IMR-90 (cell line): ENCODE data around the gene AKR1C4. TPM values are rescaled to one million over a fixed set of nuclear protein-coding genes. Genes with fewer than 3 reads are reported as not detected.

Source experiments
- ATAC-seq: fragments of 200-7000 bp; cut with Tn5 transposase; 2 replicates; pipeline ENCODE4 v1.9.1; 2020; ENCODE audit warnings: low read depth, mild to moderate bottlenecking, moderate library complexity
- BruUV-seq: library from RNA; stranded (reverse); fragments of 400-500 nt; replicated peaks from 2 replicates; lab custom pipeline; 2021; lab: Mats Ljungman, UMichigan
- CTCF ChIA-PET: fragments of 300-600 bp; formaldehyde crosslinking; extraction: SDS; loops from one replicate; lab custom pipeline; 2021; ENCODE audit warnings: antibody characterized with exemption; lab: Yijun Ruan, JAX
- POLR2A ChIA-PET: fragments of 300-600 bp; sonication (Branson Sonifier 250); formaldehyde crosslinking; loops from one replicate; lab custom pipeline; 2022; ENCODE audit warnings: antibody characterized with exemption; ENCODE audit not compliant: unreplicated experiment; lab: Charles Lee
- DNase-seq: peaks from one replicate; pipeline ENCODE4 v3.0.0; 2013
- H2AFZ ChIP-seq: replicated peaks from 2 replicates; pipeline ENCODE3; 2013; ENCODE audit warnings: low read length, mild to moderate bottlenecking; ENCODE audit not compliant: poor library complexity
- H2AK5ac ChIP-seq: 2 replicates; pipeline ENCODE4 v1.6.1; 2013; ENCODE audit warnings: low read depth, low read length, inconsistent platforms
- H2AK9ac ChIP-seq: replicated peaks from 2 replicates; pipeline ENCODE3; 2013; ENCODE audit warnings: mild to moderate bottlenecking, low read depth, low read length, moderate library complexity; ENCODE audit not compliant: poor library complexity
- H2BK120ac ChIP-seq: 2 replicates; pipeline ENCODE4 v1.6.1; 2013; ENCODE audit warnings: low read depth, low read length, inconsistent platforms
- H2BK15ac ChIP-seq: 3 replicates; pipeline ENCODE4 v1.6.1; 2013; ENCODE audit warnings: low read depth, low read length, inconsistent platforms
- H2BK20ac ChIP-seq: 2 replicates; pipeline ENCODE4 v1.6.1; 2013; ENCODE audit warnings: low read depth, mild to moderate bottlenecking, inconsistent platforms, low read length, moderate library complexity
- H2BK5ac ChIP-seq: 2 replicates; pipeline ENCODE4 v1.6.1; 2013; ENCODE audit warnings: mild to moderate bottlenecking, low read depth, low read length, inconsistent platforms; ENCODE audit not compliant: poor library complexity, severe bottlenecking
- H3K14ac ChIP-seq: replicated peaks from 2 replicates; pipeline ENCODE4 v1.6.1; 2013; ENCODE audit warnings: low read depth, low read length, inconsistent platforms
- H3K18ac ChIP-seq: 2 replicates; pipeline ENCODE4 v1.6.1; 2013; ENCODE audit warnings: low read depth, low read length, control low read depth
- H3K23ac ChIP-seq: 2 replicates; pipeline ENCODE4 v1.6.1; 2013; ENCODE audit warnings: low read depth, low read length, inconsistent platforms
- H3K27ac ChIP-seq: 2 replicates; pipeline ENCODE4 v1.5.1; 2013; ENCODE audit warnings: mild to moderate bottlenecking, control low read depth, low read length; ENCODE audit not compliant: insufficient read depth
- H3K27me3 ChIP-seq: 2 replicates; pipeline ENCODE4 v1.6.1; 2013; ENCODE audit warnings: low read length; ENCODE audit not compliant: control insufficient read depth, insufficient read depth
- H3K36me3 ChIP-seq: 2 replicates; pipeline ENCODE4 v1.6.1; 2013; ENCODE audit warnings: low read length, mixed read lengths; ENCODE audit not compliant: control insufficient read depth, insufficient read depth
- H3K4ac ChIP-seq: 2 replicates; pipeline ENCODE4 v1.6.1; 2013; ENCODE audit warnings: low read depth, low read length, inconsistent platforms
- H3K4me1 ChIP-seq: 2 replicates; pipeline ENCODE4 v1.6.1; 2013; ENCODE audit warnings: low read length, mixed read lengths; ENCODE audit not compliant: control insufficient read depth, insufficient read depth
- H3K4me2 ChIP-seq: 2 replicates; pipeline ENCODE4 v1.6.1; 2013; ENCODE audit warnings: low read depth, mild to moderate bottlenecking, control low read depth, low read length, moderate library complexity
- H3K4me3 ChIP-seq: 2 replicates; pipeline ENCODE4 v1.5.1; 2013; ENCODE audit warnings: low read depth, mild to moderate bottlenecking, control low read depth, low read length, moderate library complexity; ENCODE audit not compliant: insufficient read depth
- H3K56ac ChIP-seq: 2 replicates; pipeline ENCODE4 v1.6.1; 2013; ENCODE audit warnings: low read length, inconsistent platforms; ENCODE audit not compliant: insufficient read depth; ENCODE audit errors: extremely low read depth
- H3K79me1 ChIP-seq, 2 experiments: 2 replicates each; pipeline ENCODE4 v1.6.1; 2013; ENCODE audit warnings: low read length in 2 of 2, inconsistent platforms in 1 of 2, low read depth in 1 of 2
- H3K9ac ChIP-seq: 2 replicates; pipeline ENCODE4 v1.6.1; 2013; ENCODE audit warnings: low read depth, low read length, control low read depth
- H3K9me1 ChIP-seq: 2 replicates; pipeline ENCODE4 v1.6.1; 2013; ENCODE audit warnings: low read length, inconsistent platforms; ENCODE audit not compliant: insufficient read depth
- H3K9me3 ChIP-seq: 2 replicates; pipeline ENCODE4 v1.6.1; 2013; ENCODE audit warnings: low read length; ENCODE audit not compliant: control insufficient read depth, insufficient read depth
- H4K20me1 ChIP-seq: 2 replicates; pipeline ENCODE4 v1.6.1; 2013; ENCODE audit warnings: low read length, inconsistent platforms; ENCODE audit not compliant: insufficient read depth
- H4K5ac ChIP-seq: 2 replicates; pipeline ENCODE4 v1.6.1; 2013; ENCODE audit warnings: mild to moderate bottlenecking, low read depth, low read length, control low read depth
- H4K8ac ChIP-seq, 2 experiments: 2 replicates each; pipeline ENCODE4 v1.6.1; 2013; ENCODE audit warnings: low read depth in 2 of 2, low read length in 2 of 2, control low read depth in 1 of 2, inconsistent platforms in 1 of 2
- H4K91ac ChIP-seq: 2 replicates; pipeline ENCODE4 v1.6.1; 2013; ENCODE audit warnings: low read depth, low read length, inconsistent platforms; ENCODE audit not compliant: insufficient read depth
- BHLHE40 ChIP-seq: fragments of 150-350 bp; IDR thresholded peaks from 2 replicates; pipeline ENCODE4 v1.6.1; 2016; ENCODE audit warnings: mild to moderate bottlenecking, low read depth, low read length
- CEBPB ChIP-seq: IDR thresholded peaks from 2 replicates; pipeline ENCODE4 v1.6.1; 2012; ENCODE audit warnings: low read depth, low read length, improper control_type of control experiment
- CHD1 ChIP-seq: IDR thresholded peaks from 2 replicates; pipeline ENCODE4 v1.6.1; 2012; ENCODE audit warnings: low read depth, low read length, improper control_type of control experiment
- FOS ChIP-seq: fragments of 150-350 bp; IDR thresholded peaks from 2 replicates; pipeline ENCODE4 v1.6.1; 2016; ENCODE audit warnings: low read depth, low read length
- MAFK ChIP-seq: IDR thresholded peaks from 2 replicates; pipeline ENCODE4 v1.6.1; 2012; ENCODE audit warnings: low read depth, low read length, improper control_type of control experiment
- MAZ ChIP-seq: IDR thresholded peaks from 2 replicates; pipeline ENCODE4 v1.6.1; 2012; ENCODE audit warnings: low read depth, mild to moderate bottlenecking, low read length, improper control_type of control experiment, moderate library complexity, borderline replicate concordance
- MXI1 ChIP-seq: IDR thresholded peaks from 2 replicates; pipeline ENCODE4 v1.6.1; 2012; ENCODE audit warnings: low read depth, mild to moderate bottlenecking, low read length, moderate library complexity, borderline replicate concordance
- NFE2L2 ChIP-seq: fragments of 150-350 bp; IDR thresholded peaks from 2 replicates; pipeline ENCODE4 v1.6.1; 2016; ENCODE audit warnings: low read depth, mild to moderate bottlenecking, low read length
- POLR2A ChIP-seq: IDR thresholded peaks from 2 replicates; pipeline ENCODE4 v1.6.1; 2012; ENCODE audit warnings: mild to moderate bottlenecking, low read depth, low read length
- RAD21 ChIP-seq: IDR thresholded peaks from 2 replicates; pipeline ENCODE4 v1.6.1; 2012; ENCODE audit warnings: low read length, improper control_type of control experiment
- RCOR1 ChIP-seq: IDR thresholded peaks from 2 replicates; pipeline ENCODE4 v1.6.1; 2012; ENCODE audit warnings: mild to moderate bottlenecking, low read length, improper control_type of control experiment; ENCODE audit not compliant: insufficient replicate concordance
- RFX5 ChIP-seq: IDR thresholded peaks from 2 replicates; pipeline ENCODE4 v1.8.0; 2012; ENCODE audit warnings: low read depth, mild to moderate bottlenecking, low read length, moderate library complexity
- SMC3 ChIP-seq: fragments of 150-350 bp; IDR thresholded peaks from 2 replicates; pipeline ENCODE4 v1.6.1; 2016; ENCODE audit warnings: low read depth, mild to moderate bottlenecking, antibody characterized with exemption, low read length, moderate library complexity
- USF2 ChIP-seq: fragments of 150-350 bp; IDR thresholded peaks from 2 replicates; pipeline ENCODE4 v1.6.1; 2017; ENCODE audit warnings: mild to moderate bottlenecking, antibody characterized with exemption, low read length, low read depth
- WGBS, 2 experiments: methylation state at CpG; one replicate each; pipeline versions ENCODE4 v1.1.5 to v1.1.7; 2013; ENCODE audit warnings: missing lambda C conversion rate in 2 of 2; ENCODE audit not compliant: insufficient read length in 1 of 2; ENCODE audit errors: extremely low coverage in 2 of 2; 5-methylcytosine and 5-hydroxymethylcytosine counted together
- dilution Hi-C: fragments of 300-500 bp; cut with HindIII; formaldehyde crosslinking; loops from one replicate; pipeline ENCODE4 v1.14.3; 2018; ENCODE audit warnings: low sequenced_read_pairs; ENCODE audit not compliant: unreplicated experiment
- in situ Hi-C: fragments of 300-500 bp; cut with MboI; formaldehyde crosslinking; loops from 3 replicates; pipeline ENCODE4 v1.14.3; 2019; ENCODE audit warnings: low sequenced_read_pairs, inconsistent platforms, mixed read lengths
- intact Hi-C: fragments of 100-400 bp; cut with micrococcal nuclease; formaldehyde crosslinking; loops from 2 replicates; pipeline ENCODE4 v1.10.0; 2022
- polyA plus RNA-seq, 3 experiments: library from polyadenylated mRNA; depleted of rRNA; stranded (reverse); fragments of >200 nt; gene quantifications; 2 replicates each; pipeline ENCODE4 v1.2.3, GENCODE V29; 2012; ENCODE audit warnings: low replicate concordance in 1 of 3
- total RNA-seq: library from RNA; depleted of rRNA; stranded (reverse); fragments of >200 nt; gene quantifications from 2 replicates; pipeline ENCODE4 v1.2.3, GENCODE V29; 2012
- TF ChIP-seq, protein P1 (sequence below): conservative IDR thresholded peaks from 2 replicates; pipeline ENCODE4 v1.5.1; 2012; ENCODE audit warnings: mild to moderate bottlenecking, low read depth, low read length, improper control_type of control experiment
- TF ChIP-seq, protein P2 (sequence below): fragments of 150-350 bp; IDR thresholded peaks from 2 replicates; pipeline ENCODE4 v1.6.1; 2016; ENCODE audit warnings: low read depth, mild to moderate bottlenecking, low read length, moderate library complexity, borderline replicate concordance

AKR1C4 gene
- total and polyA plus RNA-seq, 2 of the 4 experiments (the other 2 are of a cell fraction) = not detected

DNA sequence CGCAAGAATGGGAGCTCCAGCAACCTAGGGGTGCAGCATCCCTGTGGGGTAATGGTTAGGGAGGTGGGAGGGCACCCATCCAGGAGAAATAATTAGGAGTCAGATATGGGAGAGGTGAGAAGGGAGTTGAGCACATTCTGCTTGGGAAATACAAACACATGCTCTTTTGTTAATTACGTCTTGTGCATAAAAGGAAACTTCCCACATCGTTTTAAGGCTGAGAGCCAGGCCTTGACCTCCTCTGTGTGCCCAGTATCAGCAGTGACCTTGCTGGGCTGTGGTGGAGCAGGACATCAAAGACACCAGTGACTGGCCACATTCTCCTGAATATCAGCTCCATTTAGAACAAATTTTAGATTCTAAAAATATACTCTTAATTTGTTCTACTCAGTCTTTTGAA lies 22.6 kb downstream of the AKR1C4 start:
- DNase-seq = no peak
- ChIA-PET POLR2A (no interaction called here), CTCF (no interaction called here)
- no peaks in the 10 kb centered on the region for H3K9me1 ChIP-seq
- TF ChIP-seq, protein P1, sequence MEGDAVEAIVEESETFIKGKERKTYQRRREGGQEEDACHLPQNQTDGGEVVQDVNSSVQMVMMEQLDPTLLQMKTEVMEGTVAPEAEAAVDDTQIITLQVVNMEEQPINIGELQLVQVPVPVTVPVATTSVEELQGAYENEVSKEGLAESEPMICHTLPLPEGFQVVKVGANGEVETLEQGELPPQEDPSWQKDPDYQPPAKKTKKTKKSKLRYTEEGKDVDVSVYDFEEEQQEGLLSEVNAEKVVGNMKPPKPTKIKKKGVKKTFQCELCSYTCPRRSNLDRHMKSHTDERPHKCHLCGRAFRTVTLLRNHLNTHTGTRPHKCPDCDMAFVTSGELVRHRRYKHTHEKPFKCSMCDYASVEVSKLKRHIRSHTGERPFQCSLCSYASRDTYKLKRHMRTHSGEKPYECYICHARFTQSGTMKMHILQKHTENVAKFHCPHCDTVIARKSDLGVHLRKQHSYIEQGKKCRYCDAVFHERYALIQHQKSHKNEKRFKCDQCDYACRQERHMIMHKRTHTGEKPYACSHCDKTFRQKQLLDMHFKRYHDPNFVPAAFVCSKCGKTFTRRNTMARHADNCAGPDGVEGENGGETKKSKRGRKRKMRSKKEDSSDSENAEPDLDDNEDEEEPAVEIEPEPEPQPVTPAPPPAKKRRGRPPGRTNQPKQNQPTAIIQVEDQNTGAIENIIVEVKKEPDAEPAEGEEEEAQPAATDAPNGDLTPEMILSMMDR = no peak
- TF ChIP-seq BHLHE40 = no peak
- TF ChIP-seq CHD1 = no peak
- no peak for TF ChIP-seq MXI1
- TF ChIP-seq RFX5 = no peak
- no peak for TF ChIP-seq POLR2A
- TF ChIP-seq NFE2L2 = no peak
- TF ChIP-seq RAD21 = no peak
- no peak for TF ChIP-seq SMC3
- TF ChIP-seq, protein P2, sequence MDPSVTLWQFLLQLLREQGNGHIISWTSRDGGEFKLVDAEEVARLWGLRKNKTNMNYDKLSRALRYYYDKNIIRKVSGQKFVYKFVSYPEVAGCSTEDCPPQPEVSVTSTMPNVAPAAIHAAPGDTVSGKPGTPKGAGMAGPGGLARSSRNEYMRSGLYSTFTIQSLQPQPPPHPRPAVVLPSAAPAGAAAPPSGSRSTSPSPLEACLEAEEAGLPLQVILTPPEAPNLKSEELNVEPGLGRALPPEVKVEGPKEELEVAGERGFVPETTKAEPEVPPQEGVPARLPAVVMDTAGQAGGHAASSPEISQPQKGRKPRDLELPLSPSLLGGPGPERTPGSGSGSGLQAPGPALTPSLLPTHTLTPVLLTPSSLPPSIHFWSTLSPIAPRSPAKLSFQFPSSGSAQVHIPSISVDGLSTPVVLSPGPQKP = no peak
- TF ChIP-seq MAFK = no peak
- TF ChIP-seq RCOR1 = no peak
- no peak for TF ChIP-seq CEBPB
- TF ChIP-seq USF2 = no peak
- TF ChIP-seq MAZ = no peak
- TF ChIP-seq FOS = no peak
- H3K36me3 ChIP-seq = no peaks in the 10 kb centered on the region
- H3K4me3 ChIP-seq = no peak overlapping the region
- H3K4me1 ChIP-seq = no peaks in the 10 kb centered on the region
- no peak overlapping the region for H4K8ac ChIP-seq
- intact Hi-C loops (no loop called here), dilution Hi-C loops (no loop called here), in situ Hi-C loops (no loop called here)
- H3K9me3 ChIP-seq = no peaks in the 10 kb centered on the region
- no peak overlapping the region for H3K56ac ChIP-seq
- no peak overlapping the region for H2AFZ ChIP-seq
- no peak overlapping the region for H3K18ac ChIP-seq
- no peak overlapping the region for H2AK5ac ChIP-seq
- no peaks in the 10 kb centered on the region for H3K27me3 ChIP-seq
- no peak overlapping the region for H3K23ac ChIP-seq
- no peak overlapping the region for H2AK9ac ChIP-seq
- no CpG with 5 or more reads among the region's 3 CpGs for WGBS, 2 experiments
- no peak for ATAC-seq
- H3K27ac ChIP-seq = no peak overlapping the region
- no peak overlapping the region for H3K4me2 ChIP-seq
- no peak overlapping the region for H4K5ac ChIP-seq
- BruUV-seq = no TSS peak
- H2BK120ac ChIP-seq = no peak overlapping the region
- no peak overlapping the region for H3K4ac ChIP-seq
- no peak overlapping the region for H2BK5ac ChIP-seq
- H4K91ac ChIP-seq = no peak overlapping the region
- no peaks in the 10 kb centered on the region for H3K79me1 ChIP-seq
- no peaks in the 10 kb centered on the region for H4K20me1 ChIP-seq
- H2BK15ac ChIP-seq = no peak overlapping the region
- H3K14ac ChIP-seq = no peak overlapping the region
- H3K9ac ChIP-seq = no peak overlapping the region
- H2BK20ac ChIP-seq = no peak overlapping the region
